K562 (cell line): ENCODE measurements around the gene RHOBTB3. TPM values are rescaled to one million over a fixed set of nuclear protein-coding genes. Genes with fewer than 3 reads are reported as not detected.

Experiments used
- ARID3B ChIP-seq: fragments of 250-450 bp; sonication (Bioruptor Pico); IDR thresholded peaks from 2 replicates; pipeline ENCODE4 v1.4.0; 2020; ENCODE audit warnings: borderline replicate concordance
- CAMTA2 ChIP-seq: fragments of 250-450 bp; sonication (Bioruptor Pico); conservative IDR thresholded peaks from 2 replicates; pipeline ENCODE4 v1.5.1; 2022
- CEBPZ ChIP-seq: fragments of 150-350 bp; IDR thresholded peaks from 2 replicates; pipeline ENCODE4 v1.6.1; 2014; ENCODE audit warnings: low read depth, mild to moderate bottlenecking, low read length, borderline replicate concordance
- HBP1 ChIP-seq: fragments of 450-650 bp; formaldehyde crosslinking; IDR thresholded peaks from 2 replicates; pipeline ENCODE4 v1.4.0; 2022; ENCODE audit warnings: missing genetic modification characterization
- HSF4 ChIP-seq: fragments of 250-450 bp; sonication (Bioruptor Pico); IDR thresholded peaks from 2 replicates; pipeline ENCODE4 v2.1.2; 2022; ENCODE audit warnings: mild to moderate bottlenecking, moderate library complexity, borderline replicate concordance
- MCM5 ChIP-seq: fragments of 450-650 bp; IDR thresholded peaks from 2 replicates; pipeline ENCODE4 v1.6.1; 2016; ENCODE audit warnings: low read depth
- NCOA1 ChIP-seq: fragments of 450-650 bp; IDR thresholded peaks from 2 replicates; pipeline ENCODE4 v1.6.1; 2016; ENCODE audit warnings: low read depth
- NFATC3 ChIP-seq: fragments of 450-650 bp; IDR thresholded peaks from 2 replicates; pipeline ENCODE4 v1.6.1; 2017; ENCODE audit warnings: mild to moderate bottlenecking
- NR2C1 ChIP-seq, 2 experiments: fragments of 450-650 bp; IDR thresholded peaks; 2 replicates each; pipeline ENCODE4 v1.6.1; 2017; ENCODE audit warnings: mild to moderate bottlenecking in 2 of 2, antibody characterized with exemption in 1 of 2, inconsistent platforms in 1 of 2, missing compliant biosample characterization in 1 of 2, missing genetic modification characterization in 1 of 2
- XRCC3 ChIP-seq: fragments of 450-650 bp; IDR thresholded peaks from 2 replicates; pipeline ENCODE4 v1.6.1; 2017; ENCODE audit warnings: mild to moderate bottlenecking, moderate library complexity
- ZNF12 ChIP-seq: sonication (generic); formaldehyde crosslinking; IDR thresholded peaks from 2 replicates; pipeline ENCODE4 v1.4.0; 2020; ENCODE audit warnings: mild to moderate bottlenecking, missing genetic modification reagents
- ZNF174 ChIP-seq: fragments of 250-450 bp; sonication (Bioruptor Pico); IDR thresholded peaks from 2 replicates; pipeline ENCODE4 v1.4.0; 2020; ENCODE audit warnings: mild to moderate bottlenecking
- ZNF589 ChIP-seq: fragments of 200-800 bp; sonication (Bioruptor generic); IDR thresholded peaks from 2 replicates; pipeline ENCODE4 v1.6.1; 2016; ENCODE audit warnings: low read depth, missing genetic modification characterization, missing compliant biosample characterization
- ZNF707 ChIP-seq: fragments of 250-450 bp; sonication (Bioruptor Pico); conservative IDR thresholded peaks from 2 replicates; pipeline ENCODE4 v1.8.0; 2022; ENCODE audit warnings: inconsistent platforms, mild to moderate bottlenecking, moderate library complexity
- polyA plus RNA-seq, 8 experiments: library from polyadenylated mRNA; depleted of rRNA in 4 of 8; stranded (reverse) in 5 of 8; unstranded in 3 of 8; fragments of >200 nt; fragmentation: Nextera tagmentation in 2 of 8; fragmentation: Illumina TruSeq in 1 of 8; extraction: Ambion mirVana in 2 of 8; extraction: Trizol in 1 of 8; gene quantifications; 2 replicates each; pipeline versions ENCODE4 v1.2.1 to v1.2.3, GENCODE V29; 2011 to 2014; ENCODE audit warnings: inconsistent platforms in 1 of 8, missing spikeins in 1 of 8
- total RNA-seq, 7 experiments: library from RNA; depleted of rRNA in 6 of 7; stranded (reverse); fragments of >200 nt in 6 of 7; fragmentation: Illumina TruSeq in 2 of 7; extraction: Trizol in 2 of 7; gene quantifications; 2 replicates each; pipeline versions ENCODE4 v1.2.1 to v1.2.3, GENCODE V29; 2011 to 2021; ENCODE audit warnings: low replicate concordance in 1 of 7
- TF ChIP-seq, protein P1 (sequence below): fragments of 250-450 bp; sonication (Bioruptor Pico); IDR thresholded peaks from 2 replicates; pipeline ENCODE4 v1.5.0; 2021; ENCODE audit warnings: mild to moderate bottlenecking, moderate library complexity
- TF ChIP-seq, protein P2 (sequence below): sonication (generic); formaldehyde crosslinking; IDR thresholded peaks from 2 replicates; pipeline ENCODE4 v1.8.1; 2022; ENCODE audit warnings: missing genetic modification reagents

Gene RHOBTB3
- total and polyA plus RNA-seq, 9 of the 15 experiments (the other 6 are each of a cell fraction or from before 2014, with no cell fraction given): 39.7 to 143 (median 115) TPM

DNA sequence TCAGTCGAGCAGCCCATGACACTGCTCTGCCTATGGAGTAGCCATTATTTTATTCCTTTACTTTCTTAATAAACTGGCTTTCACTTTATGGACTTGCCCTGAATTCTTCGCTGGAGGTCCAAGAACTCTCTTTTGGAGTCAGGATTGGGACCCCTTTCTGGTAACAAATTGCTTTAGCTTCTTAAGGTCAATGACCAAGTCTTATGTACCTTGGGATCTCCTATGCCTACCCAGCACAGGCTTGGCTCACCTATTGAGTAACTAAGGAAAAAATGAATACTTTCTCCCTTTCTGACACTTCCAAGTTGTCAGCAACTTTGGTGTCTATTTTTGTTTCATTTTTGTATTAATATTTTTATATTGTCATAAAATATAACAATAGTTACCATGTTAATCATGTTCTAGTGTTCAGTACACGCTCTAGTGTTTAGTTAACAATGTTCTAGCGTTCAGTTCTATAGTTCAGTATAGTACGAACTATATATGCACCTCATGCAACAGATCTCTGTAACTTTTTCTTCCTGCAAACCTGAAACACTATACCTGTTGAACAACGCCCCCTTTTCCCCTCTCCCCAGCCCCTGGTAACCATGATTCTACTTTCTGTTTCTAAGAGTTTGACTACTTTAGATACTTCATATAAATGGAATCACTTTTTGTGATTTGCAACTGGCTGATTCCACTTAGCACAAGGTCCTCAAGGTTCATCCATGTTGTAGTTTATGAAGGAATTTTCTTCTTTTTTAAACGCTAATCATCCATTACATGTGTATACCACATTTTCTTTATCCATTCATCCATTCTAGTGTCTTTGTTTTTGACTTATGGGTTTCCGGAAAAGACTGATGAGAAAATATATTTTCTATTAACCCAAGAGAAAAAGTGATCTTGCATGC, 1.8 kb upstream of the RHOBTB3 start (continued):
- peak; percentile 86 for TF ChIP-seq NFATC3
- no peak for TF ChIP-seq MCM5
- TF ChIP-seq CAMTA2 (CRISPR knock-in tag): no peak
- TF ChIP-seq, protein P1, sequence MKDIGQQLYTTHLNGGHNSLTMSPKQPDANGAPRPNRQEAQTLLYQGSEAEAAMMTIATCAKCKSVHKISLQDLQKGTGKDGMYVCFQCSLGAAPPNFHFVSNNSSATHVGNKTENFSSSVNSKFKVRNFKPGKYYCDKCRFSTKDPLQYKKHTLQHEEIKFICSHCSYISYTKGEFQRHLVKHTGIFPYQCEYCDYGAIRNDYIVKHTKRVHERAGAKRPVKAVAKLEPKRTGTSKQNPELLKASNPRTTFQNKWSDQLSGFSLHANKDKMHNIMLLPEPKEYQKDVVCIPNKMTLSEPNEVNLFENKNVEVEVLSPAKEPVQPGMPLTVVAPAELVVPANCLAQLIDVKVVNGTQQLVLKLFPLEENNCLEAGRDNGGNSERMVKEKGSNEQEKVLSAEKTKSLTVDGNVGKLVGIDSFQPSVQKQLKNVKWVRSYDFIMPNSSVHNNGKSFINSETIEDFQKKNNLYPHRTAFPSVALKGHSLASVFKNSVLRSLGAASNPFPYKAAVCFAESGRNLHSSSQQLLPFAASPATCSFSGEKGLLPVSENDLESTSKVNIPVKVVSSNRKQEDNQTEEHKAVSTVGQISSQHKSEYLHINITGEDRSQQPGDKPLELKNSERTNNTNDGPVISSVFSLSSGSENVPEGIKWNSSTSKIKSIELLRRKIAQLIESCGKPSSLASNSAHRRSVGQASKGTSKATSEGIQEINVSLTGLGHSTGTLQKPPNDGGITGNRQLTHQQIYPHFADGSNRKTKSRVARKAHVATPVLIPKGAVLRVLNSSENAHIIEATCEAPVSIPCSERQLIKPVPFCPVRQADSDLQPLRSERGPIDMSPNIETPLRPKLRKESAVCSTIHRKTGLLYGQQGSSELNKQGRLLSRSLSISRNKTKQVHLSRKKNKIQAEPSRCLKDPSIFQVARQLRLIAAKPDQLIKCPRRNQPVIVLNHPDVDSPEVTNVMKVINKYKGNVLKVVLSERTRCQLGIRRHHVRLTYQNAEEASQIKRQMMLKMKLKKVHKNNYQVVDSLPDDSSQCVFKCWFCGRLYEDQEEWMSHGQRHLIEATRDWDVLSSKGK: peak; percentile 80; the same call in 1 of the 2 replicates
- TF ChIP-seq XRCC3: peak; percentile 49; the same call in 1 of the 2 replicates
- no peak for TF ChIP-seq ZNF589
- TF ChIP-seq HSF4 (CRISPR knock-in tag): no peak
- TF ChIP-seq NR2C1 (IDR thresholded peaks at IDR 0.05): no peak
- TF ChIP-seq NR2C1 (tag; IDR thresholded peaks at IDR 0.05): no peak
- TF ChIP-seq ZNF174 (CRISPR knock-in tag): no peak
- no peak for TF ChIP-seq CEBPZ
- no peak for TF ChIP-seq NCOA1
- TF ChIP-seq ZNF12: no peak
- TF ChIP-seq HBP1 (CRISPR knock-in tag): peak; percentile 69; the same call in 1 of the 2 replicates
- TF ChIP-seq, protein P2, sequence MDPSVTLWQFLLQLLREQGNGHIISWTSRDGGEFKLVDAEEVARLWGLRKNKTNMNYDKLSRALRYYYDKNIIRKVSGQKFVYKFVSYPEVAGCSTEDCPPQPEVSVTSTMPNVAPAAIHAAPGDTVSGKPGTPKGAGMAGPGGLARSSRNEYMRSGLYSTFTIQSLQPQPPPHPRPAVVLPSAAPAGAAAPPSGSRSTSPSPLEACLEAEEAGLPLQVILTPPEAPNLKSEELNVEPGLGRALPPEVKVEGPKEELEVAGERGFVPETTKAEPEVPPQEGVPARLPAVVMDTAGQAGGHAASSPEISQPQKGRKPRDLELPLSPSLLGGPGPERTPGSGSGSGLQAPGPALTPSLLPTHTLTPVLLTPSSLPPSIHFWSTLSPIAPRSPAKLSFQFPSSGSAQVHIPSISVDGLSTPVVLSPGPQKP (CRISPR knock-in tag): no peak
- no peak for TF ChIP-seq ARID3B
- TF ChIP-seq ZNF707 (CRISPR knock-in tag): no peak
